ENCODE results near the gene CATSPERZ. TPM values are rescaled to one million over a fixed set of nuclear protein-coding genes. Genes with fewer than 3 reads are reported as not detected.

The CATSPERZ gene
- total RNA-seq, 2 experiments from 2014 or later: 0.39 TPM; not detected in 1

DNA sequence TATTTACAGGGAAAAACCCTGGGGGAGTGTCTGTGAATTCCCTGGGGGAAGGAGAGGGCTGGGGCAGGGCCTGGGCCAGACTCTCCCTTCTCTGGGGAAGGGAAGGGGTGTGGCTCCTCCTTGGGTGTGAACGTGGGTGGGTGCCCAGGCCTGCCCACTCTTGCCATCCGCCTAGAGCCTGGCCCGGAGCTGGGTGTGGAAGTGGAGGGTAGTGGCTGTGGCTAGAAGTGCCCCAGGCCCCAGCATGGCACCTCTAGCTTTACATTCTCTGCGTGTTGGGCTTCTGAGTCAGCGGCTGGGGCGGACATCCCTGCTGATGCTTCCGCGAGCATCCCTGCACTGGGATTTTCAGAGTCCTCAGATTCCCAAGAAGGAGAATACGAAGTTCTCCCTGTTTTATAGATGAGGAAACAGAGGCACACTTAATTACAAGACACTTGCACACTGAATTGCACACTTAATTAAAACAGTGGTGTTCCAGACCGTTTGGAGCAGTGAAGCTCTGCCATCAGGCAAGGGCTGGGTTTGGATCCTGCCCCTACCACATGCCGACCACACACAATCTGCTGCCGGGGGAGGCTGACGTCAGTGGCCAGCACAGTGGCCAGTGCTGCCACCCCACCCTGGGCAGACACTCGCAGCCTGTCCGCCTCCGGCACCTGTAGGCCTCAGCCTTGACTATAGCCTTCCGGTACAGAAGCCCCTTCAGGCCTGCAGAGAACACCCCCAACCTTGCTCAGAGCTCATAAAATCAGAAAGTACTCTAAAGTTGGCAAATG is 23.3 kb upstream of the CATSPERZ start:
- Mint-ChIP-seq H3K36me3 (ENCODE audit: low read depth) (peaks cover 2% of the 10 kb centered on the region), H3K4me1 (peaks cover 5% of the 10 kb centered on the region), H3K4me3 (no peak overlapping the region), H3K27me3 (no peaks in the 10 kb centered on the region), H3K9me3 (ENCODE audit: low read depth) (no peaks in the 10 kb centered on the region), H3K27ac (no peak overlapping the region)
- DNase-seq (no peak), ATAC-seq (no peak)
- ChIA-PET CTCF (interaction anchor here (0.8 kb wide), 1 partner anchor 28 kb away, joined by 3 read pairs; no protein-coding TSS in a partner anchor), POLR2A (interaction anchor here (0.6 kb wide), 1 partner anchor 484 kb away, joined by 3 read pairs; no protein-coding TSS in a partner anchor)
- intact Hi-C loops (cut with DNase I, micrococcal nuclease): no loop called here

DNA sequence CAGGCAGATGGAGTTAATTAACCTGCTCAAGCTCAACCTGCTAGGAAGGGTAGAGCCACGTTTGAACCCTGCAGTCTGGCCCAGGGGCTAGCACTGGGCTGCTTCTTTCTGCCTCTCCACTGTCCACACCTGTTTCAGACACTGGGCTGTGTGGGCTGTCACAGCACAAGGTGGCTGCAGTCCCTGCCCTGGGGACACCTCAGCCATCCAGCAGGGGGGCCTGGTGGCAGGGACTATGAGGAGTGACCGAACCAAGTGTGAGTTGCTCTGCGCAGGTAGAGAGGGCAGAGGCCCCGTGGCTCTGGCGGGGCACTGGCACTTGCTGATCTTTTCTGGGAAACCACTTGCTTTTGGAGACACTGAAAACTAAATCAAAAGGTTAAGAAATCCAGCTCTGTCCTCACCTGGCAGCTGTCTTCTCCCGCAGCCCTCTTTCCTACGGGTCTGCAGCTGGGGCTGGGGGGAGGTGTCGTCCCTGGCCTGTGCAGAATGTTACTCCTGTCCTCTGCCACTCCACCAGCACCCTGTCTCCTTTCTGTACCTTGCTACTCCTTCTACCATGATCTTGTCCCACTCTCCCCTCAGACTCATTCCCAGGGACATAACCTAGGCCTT is 21.5 kb upstream of the CATSPERZ start:
- CTCF ChIA-PET: interaction anchor here (0.5 to 1.3 kb wide), 2 partner anchors 14 to 310 kb away, joined by 3 read pairs; no protein-coding TSS in a partner anchor
- H3K4me3 Mint-ChIP-seq: no peak overlapping the region
- H3K27ac Mint-ChIP-seq: no peak overlapping the region
- H3K9me3 Mint-ChIP-seq (ENCODE audit: low read depth): no peaks in the 10 kb centered on the region
- ATAC-seq (no peak), DNase-seq (no peak)
- H3K36me3 Mint-ChIP-seq (ENCODE audit: low read depth): peaks cover 6% of the 10 kb centered on the region
- intact Hi-C loops (cut with DNase I, micrococcal nuclease): no loop called here
- POLR2A ChIA-PET: no interaction called here
- H3K27me3 Mint-ChIP-seq: no peaks in the 10 kb centered on the region
- H3K4me1 Mint-ChIP-seq: peaks cover 10% of the 10 kb centered on the region

DNA sequence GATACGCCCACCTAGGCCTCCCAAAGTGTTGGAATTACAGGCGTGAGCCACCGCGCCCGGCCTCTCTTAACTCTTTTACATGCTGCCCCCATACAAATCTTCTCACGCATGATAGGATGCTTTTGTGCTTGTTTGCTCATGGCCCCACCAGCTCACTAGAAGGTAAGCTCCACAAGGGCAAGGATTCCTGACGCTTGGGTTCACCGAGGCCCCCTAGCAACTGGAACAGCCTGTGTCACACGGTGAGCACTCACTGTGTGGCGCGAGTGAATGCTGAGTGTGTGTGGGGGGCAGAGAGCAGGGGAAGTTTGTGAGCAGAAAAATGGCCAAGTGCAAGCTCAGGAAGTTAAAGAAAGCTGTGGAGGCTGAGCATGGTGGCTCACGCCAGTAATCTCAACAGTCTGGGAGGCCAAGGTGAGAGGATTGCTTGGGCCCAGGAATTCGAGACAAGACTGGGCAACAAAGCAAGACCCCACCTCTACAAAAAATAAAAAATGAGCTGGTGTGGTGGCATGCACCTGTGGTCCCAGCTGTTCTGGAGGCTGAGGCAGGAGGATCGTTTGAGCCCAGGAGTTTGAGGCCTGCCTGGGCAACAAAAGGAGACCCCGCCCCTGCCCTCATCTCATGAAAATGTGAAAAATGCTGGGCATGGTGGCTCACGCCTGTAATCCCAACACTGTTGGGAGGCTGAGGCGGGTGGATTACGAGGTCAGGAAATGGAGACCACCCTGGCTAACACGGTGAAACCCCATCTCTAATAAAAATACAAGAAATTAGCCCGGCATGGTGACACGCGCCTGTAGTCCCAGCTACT is 18.0 kb upstream of the CATSPERZ start:
- DNase-seq: no peak
- CTCF ChIA-PET: interaction anchor here (0.6 to 4.7 kb wide), 4 partner anchors 22 to 61 kb away, joined by 3 to 27 read pairs (median 6); partner anchors contain the start of genes ESRRA and PLCB3
- Mint-ChIP-seq H3K27me3 (no peaks in the 10 kb centered on the region), H3K36me3 (ENCODE audit: low read depth) (peaks cover 6% of the 10 kb centered on the region), H3K9me3 (ENCODE audit: low read depth) (no peaks in the 10 kb centered on the region), H3K4me3 (no peak overlapping the region), H3K27ac (no peak overlapping the region), H3K4me1 (peaks cover 18% of the 10 kb centered on the region)
- no peak for ATAC-seq
- intact Hi-C loops (cut with DNase I, micrococcal nuclease): no loop called here
- POLR2A ChIA-PET: interaction anchor here (2.4 kb wide), 1 partner anchor 10 kb away, joined by 12 read pairs; no protein-coding TSS in a partner anchor

DNA sequence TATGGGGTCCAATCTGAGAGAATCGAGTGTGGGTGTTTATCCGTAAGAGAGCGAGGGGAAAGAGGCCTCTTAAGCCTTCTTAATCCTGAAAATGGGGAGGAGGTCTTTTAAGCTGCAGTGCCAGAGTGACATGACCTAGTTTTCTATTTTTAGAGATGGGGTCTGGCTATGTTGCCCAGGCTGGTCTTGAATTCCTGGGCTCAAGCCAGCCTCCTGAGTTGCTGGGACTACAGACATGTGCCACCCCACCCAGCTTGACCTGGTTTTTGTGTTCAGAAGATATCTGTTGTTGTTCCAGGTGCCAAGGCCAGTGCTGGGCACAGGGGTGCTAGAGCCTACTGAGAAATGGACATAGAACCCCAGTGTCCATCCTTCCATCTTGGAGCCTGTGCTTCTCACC is 17.1 kb upstream of the CATSPERZ start:
- no peak for ATAC-seq
- peaks cover 6% of the 10 kb centered on the region for H3K36me3 Mint-ChIP-seq (ENCODE audit: low read depth)
- H3K4me1 Mint-ChIP-seq: peaks cover 18% of the 10 kb centered on the region
- no peaks in the 10 kb centered on the region for H3K27me3 Mint-ChIP-seq
- POLR2A ChIA-PET: interaction anchor here (1.0 kb wide), 1 partner anchor 11 kb away, joined by 3 read pairs; no protein-coding TSS in a partner anchor
- H3K4me3 Mint-ChIP-seq: peak overlapping the region; percentile 28
- no peak for DNase-seq
- H3K9me3 Mint-ChIP-seq (ENCODE audit: low read depth): no peaks in the 10 kb centered on the region
- intact Hi-C loops (cut with DNase I, micrococcal nuclease): no loop called here
- CTCF ChIA-PET: interaction anchor here (0.6 to 4.7 kb wide), 5 partner anchors 11 to 60 kb away, joined by 4 to 27 read pairs (median 6); partner anchors contain the start of genes ESRRA, NUDT22 and TRPT1
- no peak overlapping the region for H3K27ac Mint-ChIP-seq

DNA sequence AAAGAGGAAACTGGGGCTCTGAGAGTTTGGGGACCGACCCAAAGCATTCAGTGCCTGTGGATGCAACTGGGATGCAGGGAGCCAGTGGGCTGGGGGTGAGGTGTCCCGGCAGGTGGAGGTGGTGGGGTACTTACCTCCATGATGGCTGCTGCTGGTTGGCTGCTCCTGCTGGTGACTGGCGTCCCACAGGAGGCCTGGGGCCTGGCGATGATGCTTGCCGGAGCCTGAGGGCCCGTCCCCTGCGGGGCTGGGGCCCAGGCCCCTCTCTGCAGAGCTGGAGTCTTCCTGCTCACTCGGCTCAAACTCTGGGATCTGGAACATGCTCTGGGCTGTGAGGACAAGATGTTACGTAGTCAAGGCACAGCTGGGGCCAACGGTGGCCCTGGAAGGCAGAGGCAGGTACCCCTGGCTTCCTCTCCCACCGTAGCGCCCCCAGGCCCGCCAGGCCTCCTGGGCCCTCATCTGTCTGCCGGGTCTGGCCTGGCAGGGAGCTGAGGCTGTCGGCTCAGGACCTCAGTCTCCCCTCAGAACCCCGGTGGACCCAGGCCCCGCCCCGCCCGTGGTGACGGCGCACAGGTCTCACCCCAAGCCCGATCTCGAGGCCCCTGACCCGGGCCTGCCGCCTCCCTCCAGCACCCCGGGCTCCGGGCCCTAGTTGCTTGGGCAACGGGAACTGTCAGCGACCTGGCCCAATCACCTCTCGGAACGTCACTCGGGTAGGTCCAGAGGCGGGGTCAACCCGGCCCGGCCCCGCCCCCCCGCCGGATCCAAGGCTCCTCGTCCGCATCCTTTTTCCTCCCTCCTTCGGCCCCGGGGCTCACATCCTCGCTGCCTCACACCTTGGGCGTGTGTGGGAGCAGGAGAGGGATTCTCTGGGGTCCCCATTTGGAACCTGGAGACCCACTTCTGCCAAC is 15.9 kb upstream of the CATSPERZ start, which contains the start of gene BAD:
Gene BAD (minus strand): TSS at position 618 of the 914 bp plus-strand sequence. CDS start 297 bp downstream, at position 321.
- Mint-ChIP-seq H3K27me3 (no peaks in the 10 kb centered on the region), H3K4me3 (peak within 1 kb of the TSS; percentile 77), H3K36me3 (ENCODE audit: low read depth) (peaks cover 6% of the 10 kb centered on the region), H3K27ac (peak within 1 kb of the TSS; percentile 85), H3K4me1 (peaks cover 18% of the 10 kb centered on the region), H3K9me3 (ENCODE audit: low read depth) (no peaks in the 10 kb centered on the region)
- POLR2A ChIA-PET: interaction anchor here (1.0 to 1.3 kb wide), 3 partner anchors 13 to 15 kb away, joined by 3 to 5 read pairs (median 4); no protein-coding TSS in a partner anchor
- DNase-seq: peak; percentile 97
- ATAC-seq: peak; percentile 88
- CTCF ChIA-PET: interaction anchor here (0.7 to 4.7 kb wide), 8 partner anchors 12 to 80 kb away, joined by 3 to 27 read pairs (median 5); partner anchors contain the start of genes CATSPERZ, ESRRA, NUDT22 and TRPT1
- intact Hi-C loops (cut with DNase I, micrococcal nuclease): loop anchor here (1.0 to 2.0 kb wide), 4 partner anchors 33 to 298 kb away; partner anchors contain the start of genes FKBP2 (in 1 of the 2), OTUB1 (in 1 of the 2), PPP1R14B (in 1 of the 2) and TRMT112 (in 1 of the 2)

DNA sequence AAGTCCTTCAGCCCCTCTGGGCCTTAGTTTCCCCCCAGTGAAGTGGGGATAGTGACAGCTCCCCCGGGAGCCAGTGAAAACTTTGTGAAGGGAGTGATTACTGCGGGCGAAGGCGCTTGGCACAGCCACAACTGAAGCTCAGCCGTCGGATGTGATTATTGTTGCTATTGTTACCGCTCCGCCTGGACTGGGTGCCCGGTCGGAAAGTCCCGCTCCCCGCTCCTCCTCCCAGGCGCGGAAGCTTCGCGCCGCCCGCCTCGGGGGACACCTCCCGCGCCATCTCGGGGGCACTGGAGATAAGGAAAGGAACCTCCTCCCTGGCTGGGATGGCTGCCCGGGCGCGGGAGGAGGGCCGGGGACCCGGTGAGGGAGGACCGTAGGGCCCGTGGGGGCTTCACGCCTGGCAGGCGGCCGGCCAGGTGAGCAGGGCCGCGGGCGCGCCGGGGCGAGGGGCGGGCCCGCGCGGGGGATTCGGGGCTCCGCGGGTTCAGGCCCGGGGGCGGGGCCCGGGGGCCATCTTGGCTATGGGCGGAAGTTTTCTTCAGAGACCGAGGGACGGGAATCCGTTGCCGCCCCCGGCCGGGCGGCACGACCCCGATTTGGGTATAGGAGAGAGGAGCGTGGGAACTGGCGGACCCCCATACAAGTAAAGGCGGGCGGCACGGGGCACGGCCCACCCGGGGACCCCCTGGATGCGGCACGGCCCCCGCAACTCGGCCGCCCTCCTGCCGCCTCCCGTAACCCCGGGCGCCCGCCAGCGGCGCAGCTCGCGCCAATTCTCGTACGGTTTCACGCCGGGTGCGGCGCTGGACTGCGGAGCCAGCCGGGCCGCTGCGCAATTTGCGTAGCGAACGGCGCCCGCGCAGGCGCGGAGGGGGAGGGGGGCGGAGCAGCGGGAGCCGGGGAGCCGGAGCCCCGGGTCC is 14.9 kb upstream of the CATSPERZ start, which contains the start of gene GPR137:
Gene GPR137 (plus strand): TSS at position 887 of the 923 bp plus-strand sequence. CDS start 677 bp downstream, outside the sequence.
- Mint-ChIP-seq H3K36me3 (ENCODE audit: low read depth) (peaks cover 6% of the 10 kb centered on the region), H3K9me3 (ENCODE audit: low read depth) (no peaks in the 10 kb centered on the region), H3K27ac (peak within 1 kb of the TSS; percentile 85), H3K4me1 (peaks cover 18% of the 10 kb centered on the region), H3K4me3 (peak within 1 kb of the TSS; percentile 77), H3K27me3 (peaks cover under 1% of the 10 kb centered on the region)
- intact Hi-C loops (cut with DNase I, micrococcal nuclease): loop anchor here (1.0 to 2.0 kb wide), 16 partner anchors 15 to 347 kb away; partner anchors contain the start of genes ESRRA (in 2 of the 2), FKBP2 (in 2 of the 2), TRMT112 (in 2 of the 2) and COX8A (in 1 of the 2)
- peak; percentile 92 for DNase-seq
- POLR2A ChIA-PET: interaction anchor here (1.1 to 1.3 kb wide), 2 partner anchors 14 to 15 kb away, joined by 4 to 5 read pairs; no protein-coding TSS in a partner anchor
- peak; percentile 64 for ATAC-seq
- CTCF ChIA-PET: interaction anchor here (0.8 to 4.7 kb wide), 4 partner anchors 15 to 81 kb away, joined by 3 to 27 read pairs (median 8); partner anchors contain the start of genes CATSPERZ and ESRRA

DNA sequence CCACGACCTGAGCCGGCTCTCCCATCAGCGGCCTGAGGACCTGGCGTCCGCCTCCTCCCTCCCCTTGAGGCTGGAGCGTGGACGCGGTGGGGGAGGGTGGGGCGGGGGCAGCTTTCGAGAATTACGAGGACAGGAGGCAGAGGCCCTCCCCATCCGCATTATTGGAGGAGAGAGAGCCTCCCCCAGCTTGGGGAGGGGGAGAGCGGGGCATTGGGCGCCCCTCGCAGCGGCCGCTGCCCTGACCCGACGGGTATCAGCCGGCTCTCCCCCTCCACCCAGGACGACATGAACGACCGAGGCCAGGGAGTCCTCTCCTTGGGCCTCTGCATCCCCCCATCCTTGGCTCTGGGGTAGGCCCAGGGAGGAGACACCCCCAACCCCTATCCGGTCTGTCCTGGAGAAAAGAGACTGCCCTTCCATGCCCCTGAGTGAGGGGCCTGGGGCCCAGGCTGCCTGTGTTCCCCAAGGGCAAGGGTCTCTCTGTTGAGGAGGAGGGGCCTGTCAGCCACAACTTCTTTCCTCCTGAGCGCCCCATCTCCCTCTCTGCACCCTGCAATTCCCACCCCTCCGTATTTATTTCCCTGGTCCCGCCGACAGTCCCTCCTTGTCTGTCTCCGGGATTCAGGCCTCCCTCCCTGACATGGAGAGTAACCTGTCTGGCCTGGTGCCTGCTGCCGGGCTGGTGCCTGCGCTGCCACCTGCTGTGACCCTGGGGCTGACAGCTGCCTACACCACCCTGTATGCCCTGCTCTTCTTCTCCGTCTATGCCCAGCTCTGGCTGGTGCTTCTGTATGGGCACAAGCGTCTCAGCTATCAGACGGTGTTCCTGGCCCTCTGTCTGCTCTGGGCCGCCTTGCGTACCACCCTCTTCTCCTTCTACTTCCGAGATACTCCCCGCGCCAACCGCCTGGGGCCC is 14.0 kb upstream of the CATSPERZ start:
- Mint-ChIP-seq H3K36me3 (ENCODE audit: low read depth) (peaks cover 6% of the 10 kb centered on the region), H3K9me3 (ENCODE audit: low read depth) (no peaks in the 10 kb centered on the region), H3K4me1 (peaks cover 20% of the 10 kb centered on the region), H3K27ac (peak overlapping the region; percentile 56), H3K4me3 (peak overlapping the region; percentile 77), H3K27me3 (peaks cover 9% of the 10 kb centered on the region)
- ATAC-seq (no peak), DNase-seq (peak; percentile 63)
- POLR2A ChIA-PET: no interaction called here
- intact Hi-C loops (cut with DNase I, micrococcal nuclease): loop anchor here (1.0 to 2.0 kb wide), 15 partner anchors 16 to 348 kb away; partner anchors contain the start of genes ESRRA (in 2 of the 2), FKBP2 (in 2 of the 2), COX8A (in 1 of the 2) and DNAJC4 (in 1 of the 2)
- CTCF ChIA-PET: interaction anchor here (1.0 to 4.7 kb wide), 3 partner anchors 15 to 419 kb away, joined by 3 to 27 read pairs (median 12); partner anchors contain the start of genes CATSPERZ and ESRRA

DNA sequence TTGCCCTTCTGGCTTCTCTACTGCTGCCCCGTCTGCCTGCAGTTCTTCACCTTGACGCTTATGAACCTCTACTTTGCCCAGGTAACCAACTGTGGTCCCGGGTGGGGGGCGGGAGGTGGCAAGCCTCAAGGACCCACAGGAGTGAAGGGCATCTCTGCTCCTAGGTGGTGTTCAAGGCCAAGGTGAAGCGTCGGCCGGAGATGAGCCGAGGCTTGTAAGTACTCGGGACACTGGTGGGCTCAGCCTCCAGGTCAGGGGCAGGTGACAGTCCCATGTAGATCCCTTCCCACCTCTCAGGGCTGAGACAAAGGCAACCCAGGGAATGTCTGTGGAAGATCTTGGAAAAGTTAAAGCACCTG is 13.4 kb upstream of the CATSPERZ start:
- ChIA-PET CTCF (interaction anchor here (1.0 to 1.5 kb wide), 3 partner anchors 14 to 418 kb away, joined by 3 to 9 read pairs (median 5); partner anchors contain the start of gene CATSPERZ), POLR2A (interaction anchor here (0.6 kb wide), 1 partner anchor 420 kb away, joined by 14 read pairs; no protein-coding TSS in a partner anchor)
- Mint-ChIP-seq H3K4me3 (peak overlapping the region; percentile 69), H3K27ac (peak overlapping the region; percentile 56), H3K36me3 (ENCODE audit: low read depth) (peaks cover 4% of the 10 kb centered on the region), H3K27me3 (peaks cover 9% of the 10 kb centered on the region), H3K9me3 (ENCODE audit: low read depth) (no peaks in the 10 kb centered on the region), H3K4me1 (peaks cover 20% of the 10 kb centered on the region)
- intact Hi-C loops (cut with DNase I, micrococcal nuclease): no loop called here
- no peak for ATAC-seq
- DNase-seq: no peak
